GM12875 (cell line): ENCODE results near the gene NLGN2.

ENCODE experiments used
- H3K4me3 ChIP-seq: one replicate; pipeline ENCODE4 v1.5.1; 2011; ENCODE audit warnings: low read depth, low read length, control low read depth
- CTCF ChIP-seq: IDR thresholded peaks from 2 replicates; pipeline ENCODE4 v1.5.1; 2011; ENCODE audit warnings: low read depth, mild to moderate bottlenecking, control low read depth, inconsistent platforms, low read length, moderate library complexity, borderline replicate concordance; ENCODE audit not compliant: insufficient read depth

Gene NLGN2

GRCh38 chr17:7408863-7409262 lies 1.2 kb downstream of the NLGN2 start:
- no peak for TF ChIP-seq CTCF
- H3K4me3 ChIP-seq: no peak overlapping the region

DNA sequence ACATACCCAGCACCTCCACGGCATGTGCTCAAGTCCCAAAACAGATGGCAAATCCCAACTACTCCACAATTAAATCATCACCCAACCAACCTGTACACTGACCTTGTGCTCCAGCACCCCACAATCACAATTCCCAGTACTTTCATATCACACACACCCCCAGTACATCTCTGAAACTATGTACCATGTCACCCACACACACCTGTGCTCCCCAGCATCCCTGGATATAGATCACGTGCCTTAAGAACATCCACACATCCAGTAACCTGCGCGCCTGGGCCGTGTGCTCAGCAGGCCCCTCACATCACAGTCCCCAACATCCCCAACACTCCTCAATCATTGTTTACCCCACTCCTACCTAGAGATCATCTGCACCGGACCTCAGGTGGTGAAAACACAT lies 2.1 kb downstream of the NLGN2 start:
- no peak for TF ChIP-seq CTCF
- H3K4me3 ChIP-seq: no peak overlapping the region

GRCh38 chr17:7410634-7411426 lies 3.2 kb downstream of the NLGN2 start:
- no peak for TF ChIP-seq CTCF
- no peak overlapping the region for H3K4me3 ChIP-seq

- no peak overlapping the region for H3K4me3 ChIP-seq
- no peak for TF ChIP-seq CTCF
Measured at GRCh38 chr17:7411427-7411750, 3.7 kb downstream of the NLGN2 start.

GRCh38 chr17:7413346-7413985 lies 5.8 kb downstream of the NLGN2 start:
- TF ChIP-seq CTCF: no peak

GRCh38 chr17:7414837-7415236 lies 7.2 kb downstream of the NLGN2 start:
- no peak for TF ChIP-seq CTCF
- no peak overlapping the region for H3K4me3 ChIP-seq

More at GRCh38 chr17:7413346-7413985, 5.8 kb downstream of the NLGN2 start:
- H3K4me3 ChIP-seq: no peak overlapping the region

GRCh38 chr17:7415784-7416183 lies 8.1 kb downstream of the NLGN2 start:
- no peak for TF ChIP-seq CTCF
- H3K4me3 ChIP-seq: no peak overlapping the region
